HG03442 (cell line): Measurements from ENCODE around the gene SCNM1.

Source experiments
- ATAC-seq: cut with Tn5 transposase; IDR thresholded peaks from one replicate; pipeline ENCODE4 v1.9.1; 2021; ENCODE audit warnings: mild to moderate bottlenecking, moderate library complexity; ENCODE audit not compliant: unreplicated experiment

SCNM1 gene

DNA sequence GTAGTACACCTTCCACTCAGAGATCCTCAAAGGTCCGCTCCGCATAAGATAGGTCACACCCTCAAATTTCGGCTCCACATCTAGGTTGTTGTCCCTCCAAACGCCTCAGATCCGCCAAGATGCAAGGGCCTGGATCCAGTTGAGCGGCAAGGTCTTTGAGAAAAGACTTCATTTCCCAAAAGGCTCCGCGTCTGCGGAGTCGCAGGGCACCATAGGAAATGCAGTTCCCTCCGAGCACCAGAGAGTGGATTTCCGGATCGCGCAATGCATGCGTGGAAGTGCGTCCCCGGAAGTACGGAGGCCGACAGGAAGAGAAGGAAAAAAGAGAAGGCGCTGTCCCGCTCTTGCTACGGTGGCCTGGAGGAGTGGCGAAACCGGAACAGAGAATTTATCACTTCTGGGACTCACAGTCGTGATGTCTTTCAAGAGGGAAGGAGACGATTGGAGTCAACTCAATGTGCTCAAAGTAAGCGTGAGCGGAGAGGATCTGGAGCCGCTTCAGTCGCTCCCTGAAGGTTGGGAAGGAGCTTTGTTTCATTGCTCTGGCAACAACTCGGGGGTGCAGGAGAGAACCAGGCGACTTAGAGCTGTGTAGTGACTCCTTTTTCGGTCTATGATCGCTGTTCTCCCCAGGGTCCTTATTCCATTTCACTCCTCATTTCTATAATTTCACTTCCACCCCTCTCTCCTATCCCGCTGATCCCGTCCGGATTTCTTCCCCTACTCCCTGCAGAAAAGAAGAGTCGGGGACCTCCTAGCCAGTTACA, at the start of gene SCNM1, which contains the start of gene LYSMD1:
SCNM1 (plus strand) TSS at position 407 of the 767 bp plus-strand sequence; CDS start at position 416, 9 bp downstream.
LYSMD1 (minus strand) TSS at position 165 of the 767 bp plus-strand sequence. CDS start 644 bp downstream, outside the sequence.
- peak; percentile 87 for ATAC-seq

GRCh38 chr1:151124763-151125403, 41.1 kb upstream of the SCNM1 start:
- ATAC-seq: no peak

- no peak for ATAC-seq
Measured at GRCh38 chr1:151128800-151129199, 37.1 kb upstream of the SCNM1 start.

DNA sequence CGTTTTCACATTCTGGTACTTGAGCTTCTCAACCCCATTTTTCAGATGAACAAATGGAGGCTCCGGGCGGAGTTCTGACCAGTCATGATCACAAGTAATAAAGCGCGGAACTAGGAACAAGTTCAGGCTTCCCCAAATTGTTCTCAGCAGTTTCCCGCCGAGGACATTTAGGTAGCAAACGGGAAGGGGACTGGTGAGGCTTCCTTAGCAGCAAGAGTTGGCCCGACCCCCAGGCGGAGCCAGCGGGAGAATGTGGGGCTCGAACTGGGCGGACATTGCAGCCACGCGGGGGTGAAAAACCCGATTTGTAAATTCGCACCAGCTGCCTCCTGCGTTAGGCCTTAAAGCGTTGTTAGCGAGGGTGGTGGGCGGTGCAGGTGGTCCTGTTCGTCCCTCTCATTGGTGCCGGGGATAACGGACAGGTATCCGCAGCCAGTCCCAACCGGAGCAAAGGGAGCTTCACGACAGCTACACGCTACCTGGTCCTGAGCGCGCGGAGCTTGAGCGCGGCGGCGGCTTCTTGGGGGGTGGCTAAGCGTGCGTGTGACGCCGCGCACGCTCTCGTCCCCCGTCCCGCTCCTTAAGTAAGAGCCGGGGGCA, 34.9 kb upstream of the SCNM1 start:
- peak; percentile 70 for ATAC-seq

DNA sequence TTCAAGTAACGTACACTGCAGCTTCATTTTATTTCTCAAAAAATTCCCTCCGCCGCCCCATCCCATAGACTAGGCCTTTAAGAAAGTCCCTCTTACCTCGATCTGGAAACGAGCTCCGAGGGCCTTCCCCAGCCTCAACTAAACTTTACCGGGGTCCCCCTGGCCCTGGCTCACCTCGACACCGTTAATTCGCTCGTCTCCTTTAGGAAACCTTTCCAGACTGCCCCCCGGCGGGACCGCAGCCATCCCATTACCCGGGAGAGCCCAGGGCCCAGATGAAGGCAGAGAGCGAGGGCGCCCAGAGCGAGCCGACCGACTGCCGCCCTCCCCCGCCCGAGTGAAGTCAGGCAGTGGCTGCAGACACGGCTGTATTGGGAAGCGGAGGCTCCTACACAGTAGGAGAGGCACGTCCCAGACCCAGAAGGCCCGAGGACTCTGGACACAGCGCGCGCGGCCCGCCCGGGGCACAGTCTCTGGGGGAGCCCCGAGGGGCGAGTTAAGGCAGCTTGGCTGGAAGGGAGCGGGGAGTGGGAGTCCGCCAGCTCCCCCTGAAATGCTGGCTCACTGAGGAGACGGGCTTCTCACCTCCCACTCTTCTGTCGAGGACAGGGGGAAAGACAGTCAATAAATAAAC, 34.1 kb upstream of the SCNM1 start:
- no peak for ATAC-seq

DNA sequence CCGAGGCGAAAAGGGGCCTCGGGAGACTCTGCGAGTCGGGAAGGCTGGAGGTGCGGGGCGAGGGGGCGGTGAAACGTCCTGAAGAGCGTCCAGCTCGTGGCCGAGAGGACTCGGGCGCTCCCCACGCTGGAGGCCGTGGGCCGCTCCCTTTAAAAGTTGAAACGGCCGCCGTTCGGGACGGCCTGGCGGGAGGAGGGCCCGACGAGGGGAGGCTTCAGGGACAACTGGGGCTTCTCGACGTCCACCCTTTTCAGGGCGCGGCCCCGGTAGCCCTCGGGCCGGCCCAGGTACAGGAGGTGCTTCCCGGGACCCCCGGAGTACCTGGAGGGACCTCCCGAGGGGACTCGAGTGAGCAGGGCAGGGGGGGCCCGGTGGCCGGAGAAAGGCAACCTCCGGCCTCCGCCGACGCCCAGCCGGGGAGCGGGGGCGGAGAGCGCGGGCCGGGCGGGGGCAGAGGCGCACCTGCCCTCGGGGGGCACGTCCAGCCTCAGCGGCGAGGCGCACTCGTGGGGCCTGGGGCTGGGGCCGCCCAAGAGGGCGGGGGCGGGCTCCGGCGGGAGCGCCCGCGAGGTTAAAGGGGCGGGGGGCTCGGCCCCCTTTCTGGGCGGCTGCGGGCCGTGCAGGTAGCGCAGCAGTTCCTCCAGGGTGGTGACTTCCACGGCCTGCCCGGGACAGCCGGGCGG, 33.5 kb upstream of the SCNM1 start:
- no peak for ATAC-seq

- ATAC-seq: no peak
Measured at GRCh38 chr1:151133018-151133806, 32.7 kb upstream of the SCNM1 start.

GRCh38 chr1:151134396-151134795, 31.5 kb upstream of the SCNM1 start:
- no peak for ATAC-seq

GRCh38 chr1:151134991-151135390, 31.0 kb upstream of the SCNM1 start:
- no peak for ATAC-seq

GRCh38 chr1:151135433-151136385, 30.2 kb upstream of the SCNM1 start:
- ATAC-seq: no peak

DNA sequence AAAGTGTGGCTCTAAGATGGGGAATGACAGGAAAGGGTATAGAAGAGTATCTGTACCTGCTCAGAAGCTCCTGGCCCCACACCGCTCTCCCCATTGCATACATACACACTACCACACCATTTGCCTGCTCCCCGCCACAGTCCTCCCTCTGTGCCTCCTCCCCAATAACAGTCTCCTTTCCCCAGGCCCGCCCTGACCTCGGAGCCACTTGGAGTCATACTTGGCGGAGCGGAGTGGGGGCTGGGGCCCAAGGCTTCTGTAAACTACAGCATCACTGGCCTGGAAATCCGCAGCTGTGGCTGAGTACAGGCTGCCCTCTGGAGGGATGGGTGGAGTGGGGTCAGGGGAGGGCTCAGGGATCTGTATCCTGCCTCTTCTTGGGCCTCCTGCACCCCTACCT, 28.2 kb upstream of the SCNM1 start:
- no peak for ATAC-seq

- no peak for ATAC-seq
Measured at GRCh38 chr1:151142411-151143056, 23.4 kb upstream of the SCNM1 start.

- ATAC-seq: no peak
Measured at GRCh38 chr1:151143057-151143435, 22.9 kb upstream of the SCNM1 start.

DNA sequence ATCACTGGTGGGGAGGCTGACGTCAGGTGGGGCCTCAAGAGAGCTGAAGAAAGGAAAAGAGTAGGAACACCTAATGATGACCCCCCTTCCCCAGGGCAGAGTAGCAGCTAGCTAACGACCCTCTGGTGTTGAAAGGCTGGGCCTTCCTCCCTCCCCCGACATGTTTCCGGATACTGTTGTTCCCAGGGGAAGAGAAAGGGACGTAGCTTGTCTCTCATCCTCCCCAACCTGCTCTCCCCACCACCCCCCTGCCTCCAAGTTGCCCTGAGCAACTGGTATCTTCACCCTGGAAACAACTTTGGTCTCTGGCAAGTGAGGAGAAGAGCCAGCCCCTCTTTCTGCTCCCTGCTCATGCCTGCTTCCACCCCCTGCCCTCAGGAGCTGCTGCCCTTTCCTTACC, 22.0 kb upstream of the SCNM1 start:
- ATAC-seq: no peak

- no peak for ATAC-seq
Measured at GRCh38 chr1:151144474-151145303, 21.3 kb upstream of the SCNM1 start.

GRCh38 chr1:151145304-151146071, 20.5 kb upstream of the SCNM1 start:
- no peak for ATAC-seq

- no peak for ATAC-seq
Measured at GRCh38 chr1:151146072-151146411, 19.9 kb upstream of the SCNM1 start.
